HFFc6 (cell line): ENCODE measurements around the gene EIF6. TPM values are rescaled to one million over a fixed set of nuclear protein-coding genes. Genes with fewer than 3 reads are reported as not detected.

Experiments used
- DNase-seq: peaks from one replicate; pipeline ENCODE4 v3.0.0-alpha.2; 2018
- H3K27ac Mint-ChIP-seq: 2 replicates; pipeline ENCODE4 v1.8.0; 2020; ENCODE audit warnings: mild to moderate bottlenecking, mixed read lengths
- H3K27me3 Mint-ChIP-seq: 2 replicates; pipeline ENCODE4 v1.8.0; 2021; ENCODE audit warnings: mild to moderate bottlenecking, moderate library complexity, mixed read lengths; ENCODE audit not compliant: insufficient read depth
- H3K36me3 Mint-ChIP-seq: 2 replicates; pipeline ENCODE4 v1.8.0; 2021; ENCODE audit warnings: low read depth, mixed read lengths
- H3K4me1 Mint-ChIP-seq: 2 replicates; pipeline ENCODE4 v1.8.0; 2020; ENCODE audit warnings: low read depth, mixed read lengths
- H3K4me3 Mint-ChIP-seq: 2 replicates; pipeline ENCODE4 v1.8.0; 2020; ENCODE audit warnings: mild to moderate bottlenecking, moderate library complexity, mixed read lengths
- H3K9me3 Mint-ChIP-seq: 2 replicates; pipeline ENCODE4 v1.8.0; 2020; ENCODE audit warnings: mild to moderate bottlenecking, mixed read lengths
- total RNA-seq, 6 experiments: library from RNA; stranded (reverse); fragmentation: NEBNext Ultra II Directional; extraction: Animal tissue kit (Norgen Biotek cat#: 25700); gene quantifications; 2 replicates in 1 of 6; 3 replicates in 5 of 6; pipeline ENCODE4 v1.2.3, GENCODE V29; 2021
- TF ChIP-seq, protein P1 (sequence below): fragments of 200-600 bp; sonication (generic); IDR thresholded peaks from 2 replicates; pipeline ENCODE4 v1.5.0; 2021; ENCODE audit warnings: antibody characterized with exemption, mild to moderate bottlenecking

Gene EIF6
- total RNA-seq, 6 experiments from 2014 or later: 176 to 194 (median 185) TPM

DNA sequence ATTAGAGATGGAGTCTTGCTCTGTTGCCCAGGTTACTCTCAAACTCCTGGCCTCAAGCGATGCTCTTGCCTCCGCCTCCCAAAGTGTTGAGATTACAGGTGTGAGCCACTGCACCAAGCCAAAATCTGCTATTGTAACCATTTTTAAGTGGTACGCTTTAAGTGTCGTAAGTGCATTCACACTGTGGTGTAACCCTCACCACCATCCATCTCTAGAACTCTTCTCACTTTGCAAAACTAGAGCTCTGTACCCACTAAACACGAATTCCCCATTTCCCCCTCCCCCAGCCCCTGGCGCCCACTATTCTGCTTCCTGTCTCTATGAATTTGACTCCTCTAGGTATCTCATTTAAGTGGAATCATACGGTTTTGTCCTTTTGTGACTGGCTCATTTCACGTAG, 10.5 kb upstream of the EIF6 start:
- Mint-ChIP-seq H3K27ac (no peak overlapping the region), H3K4me3 (no peak overlapping the region), H3K9me3 (no peaks in the 10 kb centered on the region), H3K27me3 (peaks cover 14% of the 10 kb centered on the region), H3K36me3 (no peaks in the 10 kb centered on the region), H3K4me1 (peaks cover 7% of the 10 kb centered on the region)
- no peak for DNase-seq
- TF ChIP-seq, protein P1, sequence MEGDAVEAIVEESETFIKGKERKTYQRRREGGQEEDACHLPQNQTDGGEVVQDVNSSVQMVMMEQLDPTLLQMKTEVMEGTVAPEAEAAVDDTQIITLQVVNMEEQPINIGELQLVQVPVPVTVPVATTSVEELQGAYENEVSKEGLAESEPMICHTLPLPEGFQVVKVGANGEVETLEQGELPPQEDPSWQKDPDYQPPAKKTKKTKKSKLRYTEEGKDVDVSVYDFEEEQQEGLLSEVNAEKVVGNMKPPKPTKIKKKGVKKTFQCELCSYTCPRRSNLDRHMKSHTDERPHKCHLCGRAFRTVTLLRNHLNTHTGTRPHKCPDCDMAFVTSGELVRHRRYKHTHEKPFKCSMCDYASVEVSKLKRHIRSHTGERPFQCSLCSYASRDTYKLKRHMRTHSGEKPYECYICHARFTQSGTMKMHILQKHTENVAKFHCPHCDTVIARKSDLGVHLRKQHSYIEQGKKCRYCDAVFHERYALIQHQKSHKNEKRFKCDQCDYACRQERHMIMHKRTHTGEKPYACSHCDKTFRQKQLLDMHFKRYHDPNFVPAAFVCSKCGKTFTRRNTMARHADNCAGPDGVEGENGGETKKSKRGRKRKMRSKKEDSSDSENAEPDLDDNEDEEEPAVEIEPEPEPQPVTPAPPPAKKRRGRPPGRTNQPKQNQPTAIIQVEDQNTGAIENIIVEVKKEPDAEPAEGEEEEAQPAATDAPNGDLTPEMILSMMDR: no peak

DNA sequence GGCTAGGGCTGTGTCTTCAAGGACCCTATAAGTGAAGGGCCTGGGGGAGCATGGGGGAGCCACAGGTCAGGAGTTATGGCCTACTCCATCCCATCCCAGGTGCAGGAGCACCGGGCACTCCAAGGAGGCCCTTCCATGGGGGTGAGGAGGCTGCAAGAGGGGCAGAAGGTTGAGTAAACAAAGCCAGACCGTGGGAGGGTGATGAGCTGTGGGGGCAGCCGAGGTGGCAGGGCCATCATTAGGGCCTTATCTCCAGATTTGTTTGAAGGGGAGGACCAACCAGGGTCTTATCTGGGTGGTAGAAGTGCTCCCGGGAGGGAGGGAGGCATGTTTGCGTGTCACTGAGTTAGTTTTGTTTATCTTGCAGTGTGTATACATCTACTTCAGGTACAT, 9.7 kb upstream of the EIF6 start:
- no peaks in the 10 kb centered on the region for H3K36me3 Mint-ChIP-seq
- H3K27me3 Mint-ChIP-seq: peaks cover 14% of the 10 kb centered on the region
- H3K9me3 Mint-ChIP-seq: no peaks in the 10 kb centered on the region
- H3K27ac Mint-ChIP-seq: no peak overlapping the region
- TF ChIP-seq, protein P1: no peak
- peaks cover 7% of the 10 kb centered on the region for H3K4me1 Mint-ChIP-seq
- H3K4me3 Mint-ChIP-seq: no peak overlapping the region
- DNase-seq: no peak

DNA sequence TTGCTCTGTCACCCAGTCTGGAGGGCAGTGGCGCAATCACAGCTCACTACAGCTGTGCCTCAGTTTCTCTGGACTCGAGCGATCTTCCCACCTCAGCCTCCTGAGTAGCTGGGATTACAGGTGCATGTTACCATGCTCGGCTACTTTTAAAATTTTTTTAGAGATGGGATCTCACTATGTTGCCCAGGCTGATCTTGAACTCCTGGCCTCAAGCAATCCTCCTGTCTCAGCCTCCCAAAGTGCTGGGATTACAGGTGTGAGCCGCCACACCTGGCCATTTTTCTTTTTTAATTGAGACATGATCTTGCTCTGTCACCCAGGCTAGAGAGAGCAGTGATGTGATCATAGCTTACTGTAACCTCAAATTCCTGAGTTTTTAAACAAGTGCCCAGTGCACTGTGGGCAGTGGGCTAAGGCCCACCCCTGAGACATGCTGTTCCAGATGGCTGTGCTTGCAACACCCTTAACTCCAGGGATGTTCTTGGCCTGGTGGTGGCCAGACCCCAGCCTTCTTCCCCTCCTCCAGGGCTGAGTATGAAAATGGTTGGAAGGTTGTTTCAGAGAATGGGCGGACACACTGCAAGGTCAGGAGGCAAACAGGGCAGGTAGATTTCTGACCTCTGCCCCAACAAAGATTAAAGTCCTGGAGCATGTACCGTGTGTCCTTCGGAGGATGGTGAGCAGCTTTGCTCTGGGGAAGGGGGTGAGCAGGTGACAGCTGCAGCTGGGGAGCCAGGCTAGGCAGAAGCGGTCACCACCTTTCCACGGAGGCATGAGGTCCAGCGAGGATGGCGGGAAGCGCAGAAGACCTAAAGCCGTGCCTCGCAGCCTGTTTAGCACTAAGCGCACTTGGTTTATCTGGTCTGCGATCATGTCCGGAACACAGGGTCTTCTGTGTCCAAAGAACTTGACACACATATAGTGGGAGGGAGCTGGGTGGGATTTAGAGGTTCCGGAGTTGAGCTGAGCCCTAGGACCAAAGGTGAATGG, 9.0 kb upstream of the EIF6 start:
- no peak for DNase-seq
- H3K27me3 Mint-ChIP-seq: peaks cover 14% of the 10 kb centered on the region
- H3K4me3 Mint-ChIP-seq: no peak overlapping the region
- peaks cover 7% of the 10 kb centered on the region for H3K4me1 Mint-ChIP-seq
- TF ChIP-seq, protein P1: no peak
- no peaks in the 10 kb centered on the region for H3K9me3 Mint-ChIP-seq
- no peaks in the 10 kb centered on the region for H3K36me3 Mint-ChIP-seq
- H3K27ac Mint-ChIP-seq: no peak overlapping the region

DNA sequence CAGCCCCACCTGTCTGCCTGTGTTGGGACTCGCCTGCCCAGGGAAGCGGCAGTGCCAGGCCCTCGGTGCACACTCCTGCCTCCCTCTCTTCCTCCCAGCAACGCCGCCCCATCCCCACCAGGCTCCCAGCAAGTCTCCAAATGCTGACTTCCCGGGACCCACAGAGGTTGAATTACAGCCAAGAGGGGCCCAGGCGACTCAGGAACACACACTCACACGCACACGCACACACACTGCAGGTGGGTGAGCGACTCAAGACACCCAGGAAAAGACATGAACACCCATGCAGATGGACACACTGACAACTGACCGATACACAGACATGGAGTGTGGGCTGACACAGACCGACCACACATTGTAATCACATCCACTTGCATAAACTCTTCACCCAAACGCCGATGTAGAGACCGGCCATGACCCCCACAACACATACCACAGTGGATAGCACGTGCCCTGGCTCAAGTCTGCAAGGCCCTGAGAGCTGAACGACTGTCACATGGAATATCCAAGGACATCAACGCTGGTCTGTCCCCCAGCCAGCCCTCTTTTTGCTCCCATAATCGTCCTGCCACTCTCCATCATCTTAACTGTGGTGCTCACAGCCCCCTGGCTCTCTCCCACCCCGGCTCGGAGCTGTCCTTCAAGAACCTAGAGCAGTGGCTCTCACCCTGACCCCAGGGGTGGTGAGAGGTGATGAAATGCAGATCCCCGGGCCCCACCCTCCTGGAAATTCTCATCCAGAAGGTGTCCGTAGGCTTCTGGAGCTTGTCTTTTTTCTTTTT, 8.1 kb upstream of the EIF6 start:
- no peak overlapping the region for H3K4me3 Mint-ChIP-seq
- no peaks in the 10 kb centered on the region for H3K36me3 Mint-ChIP-seq
- DNase-seq: no peak
- no peaks in the 10 kb centered on the region for H3K9me3 Mint-ChIP-seq
- H3K4me1 Mint-ChIP-seq: peaks cover 7% of the 10 kb centered on the region
- TF ChIP-seq, protein P1: no peak
- no peak overlapping the region for H3K27ac Mint-ChIP-seq
- H3K27me3 Mint-ChIP-seq: peaks cover 14% of the 10 kb centered on the region

DNA sequence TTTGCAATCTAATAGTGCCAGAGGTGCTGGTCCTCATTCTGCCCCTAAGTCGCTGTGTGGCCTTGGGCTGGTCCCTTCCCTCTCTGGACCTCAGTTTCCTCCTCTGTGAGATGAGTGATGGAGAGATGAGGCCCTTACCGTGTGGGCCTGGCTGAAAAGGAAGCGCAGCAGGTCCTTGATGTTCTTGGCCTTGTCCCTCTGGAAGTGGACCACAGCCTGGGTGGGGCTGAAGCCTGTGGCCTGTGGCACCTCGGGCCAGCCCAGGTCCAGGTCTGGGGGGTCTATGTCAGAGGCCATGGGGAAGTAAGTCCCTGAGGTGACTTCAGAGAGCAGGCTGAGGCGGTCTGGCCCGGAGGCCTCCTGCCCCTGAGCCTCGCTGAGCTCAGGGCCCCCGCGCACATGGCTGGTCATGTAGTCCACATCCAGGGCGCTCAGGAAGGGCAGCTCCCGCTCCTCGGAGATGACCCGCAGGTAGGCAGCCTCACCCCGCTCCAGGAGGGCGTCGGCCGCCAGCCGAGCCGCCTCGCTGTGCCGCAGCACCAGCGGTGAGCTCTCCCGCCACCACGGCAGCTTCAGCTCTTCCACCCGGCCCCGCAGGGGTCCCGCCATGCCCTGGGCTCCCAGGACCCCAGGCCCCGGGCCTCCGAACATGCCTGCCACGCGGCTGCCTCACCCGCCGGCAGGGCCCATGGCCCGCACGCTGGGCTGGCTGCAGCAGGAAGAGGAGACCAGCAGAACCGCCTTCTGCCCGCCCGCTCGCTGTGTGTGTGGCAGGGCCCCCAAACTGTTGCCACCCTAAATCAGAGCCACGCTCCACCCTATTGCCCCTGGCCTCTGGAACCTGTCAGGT, 7.3 kb upstream of the EIF6 start, which contains the start of gene FAM83C:
TSS of gene FAM83C (minus strand) at position 772 of the 850 bp plus-strand sequence. CDS start at position 651, 121 bp downstream.
- peaks cover 13% of the 10 kb centered on the region for H3K27me3 Mint-ChIP-seq
- no peak within 1 kb of the TSS for H3K27ac Mint-ChIP-seq
- TF ChIP-seq, protein P1: no peak
- H3K36me3 Mint-ChIP-seq: no peaks in the 10 kb centered on the region
- DNase-seq: no peak
- no peaks in the 10 kb centered on the region for H3K9me3 Mint-ChIP-seq
- no peak within 1 kb of the TSS for H3K4me3 Mint-ChIP-seq
- H3K4me1 Mint-ChIP-seq: no peaks in the 10 kb centered on the region; the same call in 1 of the 2 replicates
